Measurements from ENCODE around the gene PANK4.
"Not testable (repeated sequence)": the region's sequence is repeated elsewhere in the genome, so short reads cannot be mapped to it uniquely, and the experiment has no call there.

Gene PANK4

DNA sequence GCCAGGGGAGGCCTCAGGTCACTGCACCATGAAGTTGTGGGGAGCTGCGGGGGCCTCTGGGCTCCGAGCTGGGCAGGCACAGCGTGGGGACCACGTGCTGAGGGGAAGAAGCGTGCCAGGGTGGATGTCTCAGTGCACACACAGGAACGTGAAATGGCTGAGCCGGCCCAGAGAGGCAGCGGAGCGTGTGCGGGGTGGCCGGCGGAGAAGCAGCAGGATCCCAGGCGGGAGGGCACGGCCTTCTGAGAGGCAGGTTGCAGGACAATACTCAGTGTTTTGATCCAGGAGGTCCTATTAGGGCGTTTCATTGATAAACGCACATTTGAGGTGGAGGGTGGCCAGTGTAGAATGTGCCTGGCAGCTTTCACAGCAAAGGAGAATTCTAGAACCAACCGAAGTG, 42.7 kb upstream of the PANK4 start:
- no peak for DNase-seq (ENCODE audit: low read depth, low spot score)
- TF ChIP-seq, protein P1, sequence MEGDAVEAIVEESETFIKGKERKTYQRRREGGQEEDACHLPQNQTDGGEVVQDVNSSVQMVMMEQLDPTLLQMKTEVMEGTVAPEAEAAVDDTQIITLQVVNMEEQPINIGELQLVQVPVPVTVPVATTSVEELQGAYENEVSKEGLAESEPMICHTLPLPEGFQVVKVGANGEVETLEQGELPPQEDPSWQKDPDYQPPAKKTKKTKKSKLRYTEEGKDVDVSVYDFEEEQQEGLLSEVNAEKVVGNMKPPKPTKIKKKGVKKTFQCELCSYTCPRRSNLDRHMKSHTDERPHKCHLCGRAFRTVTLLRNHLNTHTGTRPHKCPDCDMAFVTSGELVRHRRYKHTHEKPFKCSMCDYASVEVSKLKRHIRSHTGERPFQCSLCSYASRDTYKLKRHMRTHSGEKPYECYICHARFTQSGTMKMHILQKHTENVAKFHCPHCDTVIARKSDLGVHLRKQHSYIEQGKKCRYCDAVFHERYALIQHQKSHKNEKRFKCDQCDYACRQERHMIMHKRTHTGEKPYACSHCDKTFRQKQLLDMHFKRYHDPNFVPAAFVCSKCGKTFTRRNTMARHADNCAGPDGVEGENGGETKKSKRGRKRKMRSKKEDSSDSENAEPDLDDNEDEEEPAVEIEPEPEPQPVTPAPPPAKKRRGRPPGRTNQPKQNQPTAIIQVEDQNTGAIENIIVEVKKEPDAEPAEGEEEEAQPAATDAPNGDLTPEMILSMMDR (IDR thresholded peaks at IDR 0.05; ENCODE audit: insufficient read depth, low read length, missing control alignments) = no peak
- CTCF ChIA-PET = interaction anchor here (3.0 kb wide), 1 partner anchor 8 kb away, joined by 9 read pairs; no protein-coding TSS in a partner anchor
- POLR2A ChIA-PET = no interaction called here
- H3K4me3 ChIP-seq (ENCODE audit: low read depth, low read length) = no peak overlapping the region

DNA sequence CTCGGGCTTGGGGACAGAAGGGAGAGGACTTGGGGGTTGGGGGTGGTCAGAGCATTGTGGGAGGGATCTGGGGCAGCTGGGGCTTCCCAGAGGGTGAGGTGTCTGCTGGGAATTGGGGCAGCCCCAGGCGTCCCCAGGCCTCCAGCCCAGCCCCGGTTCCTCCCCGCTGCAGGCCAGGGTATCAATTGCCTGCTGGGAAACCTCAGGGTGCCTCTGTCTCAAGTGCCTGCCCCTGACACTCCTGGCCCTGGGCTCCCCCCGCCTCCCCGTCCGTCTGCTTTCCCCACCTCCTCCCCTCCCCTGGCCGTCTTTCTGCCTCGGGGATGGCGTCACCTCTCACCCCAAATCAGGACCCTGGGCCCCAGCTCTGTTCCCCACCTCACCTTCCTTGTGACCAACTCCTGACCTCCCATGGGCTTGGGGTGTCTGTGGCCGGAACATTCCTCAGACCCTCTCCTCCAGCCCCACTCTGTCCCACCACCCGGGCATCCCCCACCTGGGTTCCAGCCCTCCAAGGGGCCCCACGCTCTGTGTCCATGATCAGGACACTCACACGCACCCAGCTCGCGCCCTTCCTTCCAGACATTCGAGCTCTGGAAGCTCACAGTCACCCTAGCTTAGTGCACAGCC, 41.9 kb upstream of the PANK4 start:
- DNase-seq (ENCODE audit: low read depth, low spot score); CTCF ChIA-PET; POLR2A ChIA-PET; H3K4me3 ChIP-seq (ENCODE audit: low read depth, low read length): not testable (repeated sequence)

DNA sequence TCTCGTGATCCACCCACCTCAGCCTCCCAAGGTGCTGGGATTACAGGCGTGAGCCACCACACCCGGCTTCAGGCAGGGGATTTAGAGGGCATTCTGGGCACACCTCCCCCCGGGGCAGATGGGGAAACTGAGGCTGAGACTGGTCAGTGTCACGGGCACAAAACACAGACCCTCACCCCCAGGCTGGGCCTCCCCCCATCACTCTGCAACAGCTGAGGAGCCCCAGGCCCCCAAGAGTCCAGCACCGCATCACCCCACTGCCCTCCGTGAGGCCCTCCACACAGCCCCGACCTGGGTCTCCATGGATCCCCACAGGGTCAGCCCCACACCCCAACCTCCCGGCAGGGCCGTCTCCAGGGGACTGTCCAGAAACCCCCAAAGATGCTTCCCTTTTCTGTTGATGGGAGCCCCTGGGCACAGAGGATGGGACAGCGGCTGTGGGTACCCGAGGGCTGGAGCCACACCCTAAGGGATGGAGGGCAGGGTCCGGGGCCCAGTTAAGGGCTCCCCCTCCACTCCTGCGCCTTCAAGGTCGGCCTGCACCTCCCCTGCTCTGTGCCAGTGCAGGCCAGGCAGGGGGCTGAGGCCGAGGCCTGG, 40.8 kb upstream of the PANK4 start:
- DNase-seq (ENCODE audit: low read depth, low spot score) = no peak
- no peak overlapping the region for H3K4me3 ChIP-seq (ENCODE audit: low read depth, low read length)
- TF ChIP-seq, protein P1 (IDR thresholded peaks at IDR 0.05; ENCODE audit: insufficient read depth, low read length, missing control alignments) = no peak
- POLR2A ChIA-PET = no interaction called here
- CTCF ChIA-PET = no interaction called here

DNA sequence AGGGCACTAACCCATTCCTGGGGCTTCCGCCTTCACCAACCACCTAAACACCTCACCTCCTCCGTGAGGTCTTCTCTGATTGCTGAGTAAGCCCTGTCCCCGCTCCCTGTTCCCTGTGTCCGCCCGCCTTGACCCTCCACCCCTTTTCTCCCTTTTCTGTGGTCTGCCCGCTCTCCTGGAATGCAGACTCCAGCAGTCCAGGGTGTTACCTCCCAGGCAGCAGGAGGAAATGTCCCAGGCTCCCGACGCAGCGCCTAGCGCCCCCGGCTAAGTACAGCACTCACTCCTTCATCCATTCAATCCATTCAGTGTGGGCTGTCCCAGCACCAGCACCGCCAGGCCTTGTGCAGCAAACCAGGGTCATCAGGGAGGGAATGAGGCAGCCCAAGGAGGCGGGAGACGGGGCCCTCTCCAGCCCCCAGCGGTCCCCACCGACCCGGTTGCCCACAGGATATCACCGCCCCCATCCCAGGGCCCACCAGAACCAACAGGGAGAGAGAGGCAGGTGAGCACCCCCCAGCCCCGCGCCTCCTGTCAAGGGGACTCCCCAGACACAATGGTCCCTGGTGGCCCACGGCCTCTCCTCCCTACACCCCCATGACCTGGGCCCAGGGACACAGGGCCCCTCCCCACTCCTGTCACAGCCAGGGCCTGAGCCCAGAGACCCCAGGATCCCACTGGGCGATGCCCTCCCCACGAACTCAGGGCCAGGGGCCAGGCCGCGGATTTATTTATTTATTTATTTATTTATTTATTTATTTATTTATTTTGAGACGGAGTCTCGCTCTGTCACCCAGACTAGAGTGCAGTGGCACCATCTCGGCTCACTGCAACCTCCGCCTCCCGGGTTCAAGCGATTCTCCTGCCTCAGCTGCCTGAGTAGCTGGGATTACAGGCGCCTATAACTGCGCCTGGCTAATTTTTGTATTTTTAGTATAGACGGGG, 40.0 kb upstream of the PANK4 start:
- TF ChIP-seq, protein P1 (IDR thresholded peaks at IDR 0.05; ENCODE audit: insufficient read depth, low read length, missing control alignments) = no peak
- POLR2A ChIA-PET = no interaction called here
- no peak for DNase-seq (ENCODE audit: low read depth, low spot score)
- H3K4me3 ChIP-seq (ENCODE audit: low read depth, low read length) = no peak overlapping the region
- CTCF ChIA-PET = no interaction called here

DNA sequence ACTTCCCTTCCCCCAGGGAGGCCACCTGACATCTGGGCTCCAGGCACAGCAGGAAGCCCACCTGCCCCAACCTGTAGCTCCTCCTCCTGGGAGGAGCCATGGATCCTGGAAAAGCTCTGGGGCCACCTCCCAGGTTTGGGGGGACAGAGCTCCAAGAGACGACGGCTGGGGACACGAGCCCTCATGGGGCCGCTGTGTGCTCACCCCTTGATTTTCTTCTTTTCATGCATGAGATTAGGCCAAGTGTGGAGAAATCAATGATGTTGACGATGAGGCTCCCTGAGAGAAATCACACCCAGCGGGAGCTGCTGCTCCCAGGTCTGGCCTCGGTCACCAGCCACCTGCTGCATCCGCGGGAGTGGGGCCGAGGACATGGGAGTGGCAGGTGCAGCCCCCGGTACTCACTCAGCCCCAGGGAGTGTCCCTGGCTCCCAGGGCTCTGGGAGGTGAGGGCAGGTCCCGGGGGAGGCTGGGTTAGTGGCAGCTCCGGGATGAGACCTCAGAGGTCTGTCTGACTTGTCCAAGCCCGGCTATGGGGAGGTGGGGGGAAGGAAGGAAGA, 38.5 kb upstream of the PANK4 start:
- CTCF ChIA-PET = no interaction called here
- TF ChIP-seq, protein P1 (IDR thresholded peaks at IDR 0.05; ENCODE audit: insufficient read depth, low read length, missing control alignments) = no peak
- DNase-seq (ENCODE audit: low read depth, low spot score) = no peak
- no peak overlapping the region for H3K4me3 ChIP-seq (ENCODE audit: low read depth, low read length)
- POLR2A ChIA-PET = no interaction called here

DNA sequence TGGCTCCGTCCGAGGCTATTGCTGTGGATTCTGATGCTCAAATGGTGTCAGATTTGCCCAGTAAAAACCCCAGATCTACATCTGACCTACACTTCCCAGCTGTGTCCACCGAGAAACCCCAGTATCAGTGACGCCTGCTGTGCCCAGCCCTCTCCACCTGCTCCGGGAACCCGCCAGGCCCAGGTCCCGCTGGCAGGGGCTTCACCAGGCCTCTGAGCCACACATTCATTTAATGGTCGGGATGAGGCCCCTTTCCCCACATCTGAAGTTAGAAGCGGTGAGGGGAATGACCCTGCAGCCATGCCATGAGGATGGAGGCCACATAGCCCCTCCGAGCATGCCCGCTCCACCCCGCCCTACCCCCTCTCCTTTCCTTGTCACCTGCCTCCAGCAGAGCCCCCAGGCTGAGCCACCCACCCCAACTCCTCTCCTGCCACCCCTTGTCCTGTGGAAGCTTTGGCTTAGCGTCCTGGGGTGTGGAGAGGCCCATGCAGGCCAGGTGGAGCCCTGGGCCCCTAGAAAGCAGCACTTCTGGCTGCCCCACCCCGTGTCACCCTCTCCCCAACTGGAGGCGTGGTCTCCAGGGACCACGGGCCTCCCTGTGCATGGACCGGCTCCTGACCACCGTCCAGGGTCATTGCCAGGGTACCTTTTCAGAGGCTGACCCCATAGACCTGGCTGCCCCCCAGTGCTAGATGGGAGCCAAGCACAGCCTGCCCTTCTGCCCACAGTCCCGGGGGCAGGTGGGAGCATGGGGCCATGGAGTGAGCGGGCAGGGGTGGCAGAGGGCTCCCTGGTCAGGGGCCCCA, 37.8 kb upstream of the PANK4 start:
- ChIA-PET POLR2A (no interaction called here), CTCF (interaction anchor here (2.6 kb wide), 1 partner anchor 16 kb away, joined by 11 read pairs; no protein-coding TSS in a partner anchor)
- TF ChIP-seq, protein P1 (IDR thresholded peaks at IDR 0.05; ENCODE audit: insufficient read depth, low read length, missing control alignments) = no peak
- DNase-seq (ENCODE audit: low read depth, low spot score) = no peak
- no peak overlapping the region for H3K4me3 ChIP-seq (ENCODE audit: low read depth, low read length)
